Measurements from ENCODE around the gene SSH2. TPM values are rescaled to one million over a fixed set of nuclear protein-coding genes. Genes with fewer than 3 reads are reported as not detected.
A peak's percentile ranks its signal among the peaks of the same experiment; 100 is the strongest.

Gene SSH2
- total and polyA plus RNA-seq, 2 of the 13 experiments (the other 11 are each of a cell fraction or from before 2014, with no cell fraction given) = 6.0 to 6.4 TPM

DNA sequence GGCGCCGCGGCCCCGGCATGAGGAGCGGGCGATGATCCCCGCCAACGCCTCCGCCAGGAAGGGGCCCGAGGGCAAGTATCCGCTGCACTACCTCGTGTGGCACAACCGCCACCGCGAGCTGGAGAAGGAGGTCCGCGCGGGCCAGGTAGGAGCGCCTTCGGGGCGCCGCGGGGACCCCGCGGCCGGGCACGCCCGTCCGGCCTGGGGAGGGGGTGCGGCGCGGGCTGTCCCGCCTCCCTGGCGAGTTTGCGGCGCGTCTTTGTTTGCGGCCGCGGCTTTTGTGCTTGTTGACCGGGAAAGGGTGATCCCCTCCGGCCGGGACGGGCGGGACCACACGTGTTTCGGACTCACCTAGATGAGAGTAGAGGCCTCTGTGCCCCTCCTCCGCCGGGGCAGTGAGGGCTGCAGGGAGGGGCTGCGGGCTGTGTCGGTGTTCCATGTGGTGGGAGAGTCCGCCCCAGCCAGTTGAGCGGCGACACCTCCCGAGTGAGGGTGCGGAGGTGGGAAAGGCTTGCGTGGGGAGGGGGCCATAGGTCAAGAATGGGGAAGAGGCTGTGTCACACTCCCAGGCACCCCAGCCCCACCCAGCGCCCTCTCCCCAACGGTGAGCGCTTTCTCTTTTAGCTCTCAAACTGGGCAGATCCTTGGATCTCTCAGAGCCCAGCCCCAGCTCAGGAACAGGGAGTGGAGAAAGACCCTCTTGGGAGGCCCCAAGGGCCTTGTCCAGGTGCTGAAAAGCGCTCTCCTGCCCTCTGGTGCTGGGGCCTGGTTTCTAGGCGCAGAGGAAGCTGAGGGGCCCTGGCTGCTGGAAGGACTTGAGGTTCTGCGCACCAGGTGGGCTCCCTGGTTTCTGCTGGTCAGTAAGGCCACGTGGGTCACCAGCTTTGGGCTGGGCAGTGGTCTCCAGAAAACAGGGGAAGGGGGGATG, 336.2 kb downstream of the SSH2 start (continued):
- TF ChIP-seq, protein P1, sequence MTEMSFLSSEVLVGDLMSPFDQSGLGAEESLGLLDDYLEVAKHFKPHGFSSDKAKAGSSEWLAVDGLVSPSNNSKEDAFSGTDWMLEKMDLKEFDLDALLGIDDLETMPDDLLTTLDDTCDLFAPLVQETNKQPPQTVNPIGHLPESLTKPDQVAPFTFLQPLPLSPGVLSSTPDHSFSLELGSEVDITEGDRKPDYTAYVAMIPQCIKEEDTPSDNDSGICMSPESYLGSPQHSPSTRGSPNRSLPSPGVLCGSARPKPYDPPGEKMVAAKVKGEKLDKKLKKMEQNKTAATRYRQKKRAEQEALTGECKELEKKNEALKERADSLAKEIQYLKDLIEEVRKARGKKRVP (CRISPR knock-in tag; IDR thresholded peaks at IDR 0.05) = 0 out of 4 replicates have a peak, but pooled peaks of 1 of the 2 experiments have one; percentile 12
- TF ChIP-seq SALL1 (CRISPR knock-in tag; IDR thresholded peaks at IDR 0.05) (peak; percentile 56), NRL (CRISPR knock-in tag; IDR thresholded peaks at IDR 0.05; ENCODE audit: borderline replicate concordance) (peak; percentile 61; the same call in 1 of the 2 replicates), HHEX (CRISPR knock-in tag; IDR thresholded peaks at IDR 0.05) (0 out of 2 replicates have a peak, but pooled peaks have one; percentile 34), SIN3A (IDR thresholded peaks at IDR 0.05; ENCODE audit: borderline replicate concordance, low read depth, low read length) (peak; percentile 93; the same call in 1 of the 2 replicates), PHF8 (CRISPR knock-in tag; IDR thresholded peaks at IDR 0.05) (peak; percentile 36), ZNF274 (CRISPR knock-in tag; IDR thresholded peaks at IDR 0.05) (0 out of 2 replicates have a peak, but pooled peaks have one; percentile 55), RAD51 (IDR thresholded peaks at IDR 0.05; ENCODE audit: borderline replicate concordance) (no peak), YEATS2 (CRISPR knock-in tag; IDR thresholded peaks at IDR 0.05; ENCODE audit: borderline replicate concordance) (peak; percentile 68), KLF15 (CRISPR knock-in tag; IDR thresholded peaks at IDR 0.05; ENCODE audit: borderline replicate concordance) (no peak), CHCHD3 (CRISPR knock-in tag; IDR thresholded peaks at IDR 0.05) (peak; percentile 79; the same call in 1 of the 2 replicates)
- TF ChIP-seq, protein P2, sequence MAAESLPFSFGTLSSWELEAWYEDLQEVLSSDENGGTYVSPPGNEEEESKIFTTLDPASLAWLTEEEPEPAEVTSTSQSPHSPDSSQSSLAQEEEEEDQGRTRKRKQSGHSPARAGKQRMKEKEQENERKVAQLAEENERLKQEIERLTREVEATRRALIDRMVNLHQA (CRISPR knock-in tag; IDR thresholded peaks at IDR 0.05) = no peak
- TF ChIP-seq, protein P3, sequence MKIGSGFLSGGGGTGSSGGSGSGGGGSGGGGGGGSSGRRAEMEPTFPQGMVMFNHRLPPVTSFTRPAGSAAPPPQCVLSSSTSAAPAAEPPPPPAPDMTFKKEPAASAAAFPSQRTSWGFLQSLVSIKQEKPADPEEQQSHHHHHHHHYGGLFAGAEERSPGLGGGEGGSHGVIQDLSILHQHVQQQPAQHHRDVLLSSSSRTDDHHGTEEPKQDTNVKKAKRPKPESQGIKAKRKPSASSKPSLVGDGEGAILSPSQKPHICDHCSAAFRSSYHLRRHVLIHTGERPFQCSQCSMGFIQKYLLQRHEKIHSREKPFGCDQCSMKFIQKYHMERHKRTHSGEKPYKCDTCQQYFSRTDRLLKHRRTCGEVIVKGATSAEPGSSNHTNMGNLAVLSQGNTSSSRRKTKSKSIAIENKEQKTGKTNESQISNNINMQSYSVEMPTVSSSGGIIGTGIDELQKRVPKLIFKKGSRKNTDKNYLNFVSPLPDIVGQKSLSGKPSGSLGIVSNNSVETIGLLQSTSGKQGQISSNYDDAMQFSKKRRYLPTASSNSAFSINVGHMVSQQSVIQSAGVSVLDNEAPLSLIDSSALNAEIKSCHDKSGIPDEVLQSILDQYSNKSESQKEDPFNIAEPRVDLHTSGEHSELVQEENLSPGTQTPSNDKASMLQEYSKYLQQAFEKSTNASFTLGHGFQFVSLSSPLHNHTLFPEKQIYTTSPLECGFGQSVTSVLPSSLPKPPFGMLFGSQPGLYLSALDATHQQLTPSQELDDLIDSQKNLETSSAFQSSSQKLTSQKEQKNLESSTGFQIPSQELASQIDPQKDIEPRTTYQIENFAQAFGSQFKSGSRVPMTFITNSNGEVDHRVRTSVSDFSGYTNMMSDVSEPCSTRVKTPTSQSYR (CRISPR knock-in tag; IDR thresholded peaks at IDR 0.05; ENCODE audit: borderline replicate concordance) = peak; percentile 64
- TF ChIP-seq, protein P4, sequence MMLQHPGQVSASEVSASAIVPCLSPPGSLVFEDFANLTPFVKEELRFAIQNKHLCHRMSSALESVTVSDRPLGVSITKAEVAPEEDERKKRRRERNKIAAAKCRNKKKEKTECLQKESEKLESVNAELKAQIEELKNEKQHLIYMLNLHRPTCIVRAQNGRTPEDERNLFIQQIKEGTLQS (CRISPR knock-in tag; IDR thresholded peaks at IDR 0.05) = peak; percentile 57; the same call in 1 of the 2 replicates
- TF ChIP-seq, protein P5, sequence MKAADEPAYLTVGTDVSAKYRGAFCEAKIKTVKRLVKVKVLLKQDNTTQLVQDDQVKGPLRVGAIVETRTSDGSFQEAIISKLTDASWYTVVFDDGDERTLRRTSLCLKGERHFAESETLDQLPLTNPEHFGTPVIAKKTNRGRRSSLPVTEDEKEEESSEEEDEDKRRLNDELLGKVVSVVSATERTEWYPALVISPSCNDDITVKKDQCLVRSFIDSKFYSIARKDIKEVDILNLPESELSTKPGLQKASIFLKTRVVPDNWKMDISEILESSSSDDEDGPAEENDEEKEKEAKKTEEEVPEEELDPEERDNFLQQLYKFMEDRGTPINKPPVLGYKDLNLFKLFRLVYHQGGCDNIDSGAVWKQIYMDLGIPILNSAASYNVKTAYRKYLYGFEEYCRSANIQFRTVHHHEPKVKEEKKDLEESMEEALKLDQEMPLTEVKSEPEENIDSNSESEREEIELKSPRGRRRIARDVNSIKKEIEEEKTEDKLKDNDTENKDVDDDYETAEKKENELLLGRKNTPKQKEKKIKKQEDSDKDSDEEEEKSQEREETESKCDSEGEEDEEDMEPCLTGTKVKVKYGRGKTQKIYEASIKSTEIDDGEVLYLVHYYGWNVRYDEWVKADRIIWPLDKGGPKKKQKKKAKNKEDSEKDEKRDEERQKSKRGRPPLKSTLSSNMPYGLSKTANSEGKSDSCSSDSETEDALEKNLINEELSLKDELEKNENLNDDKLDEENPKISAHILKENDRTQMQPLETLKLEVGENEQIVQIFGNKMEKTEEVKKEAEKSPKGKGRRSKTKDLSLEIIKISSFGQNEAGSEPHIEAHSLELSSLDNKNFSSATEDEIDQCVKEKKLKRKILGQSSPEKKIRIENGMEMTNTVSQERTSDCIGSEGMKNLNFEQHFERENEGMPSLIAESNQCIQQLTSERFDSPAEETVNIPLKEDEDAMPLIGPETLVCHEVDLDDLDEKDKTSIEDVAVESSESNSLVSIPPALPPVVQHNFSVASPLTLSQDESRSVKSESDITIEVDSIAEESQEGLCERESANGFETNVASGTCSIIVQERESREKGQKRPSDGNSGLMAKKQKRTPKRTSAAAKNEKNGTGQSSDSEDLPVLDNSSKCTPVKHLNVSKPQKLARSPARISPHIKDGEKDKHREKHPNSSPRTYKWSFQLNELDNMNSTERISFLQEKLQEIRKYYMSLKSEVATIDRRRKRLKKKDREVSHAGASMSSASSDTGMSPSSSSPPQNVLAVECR (CRISPR knock-in tag; IDR thresholded peaks at IDR 0.05; ENCODE audit: borderline replicate concordance) = peak; percentile 58
- TF ChIP-seq, protein P6, sequence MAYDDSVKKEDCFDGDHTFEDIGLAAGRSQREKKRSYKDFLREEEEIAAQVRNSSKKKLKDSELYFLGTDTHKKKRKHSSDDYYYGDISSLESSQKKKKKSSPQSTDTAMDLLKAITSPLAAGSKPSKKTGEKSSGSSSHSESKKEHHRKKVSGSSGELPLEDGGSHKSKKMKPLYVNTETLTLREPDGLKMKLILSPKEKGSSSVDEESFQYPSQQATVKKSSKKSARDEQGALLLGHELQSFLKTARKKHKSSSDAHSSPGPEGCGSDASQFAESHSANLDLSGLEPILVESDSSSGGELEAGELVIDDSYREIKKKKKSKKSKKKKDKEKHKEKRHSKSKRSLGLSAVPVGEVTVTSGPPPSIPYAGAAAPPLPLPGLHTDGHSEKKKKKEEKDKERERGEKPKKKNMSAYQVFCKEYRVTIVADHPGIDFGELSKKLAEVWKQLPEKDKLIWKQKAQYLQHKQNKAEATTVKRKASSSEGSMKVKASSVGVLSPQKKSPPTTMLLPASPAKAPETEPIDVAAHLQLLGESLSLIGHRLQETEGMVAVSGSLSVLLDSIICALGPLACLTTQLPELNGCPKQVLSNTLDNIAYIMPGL (CRISPR knock-in tag; IDR thresholded peaks at IDR 0.05; ENCODE audit: borderline replicate concordance in 1 of 2, low read depth in 1 of 2) = peak; percentile 39 to 42; a peak in 1 of 4 replicates

All from HepG2 (cell line).